NCI-H460 (cell line): ENCODE results near the gene FBXW2. TPM values are rescaled to one million over a fixed set of nuclear protein-coding genes. Genes with fewer than 3 reads are reported as not detected.
A peak's percentile ranks its signal among the peaks of the same experiment; 100 is the strongest.
"Not testable (repeated sequence)": the region's sequence is repeated elsewhere in the genome, so short reads cannot be mapped to it uniquely, and the experiment has no call there.

Experiments used
- DNase-seq: peaks from one replicate; pipeline ENCODE4 v3.0.0-alpha.2; 2016; ENCODE audit warnings: low read depth; ENCODE audit errors: extremely low read depth
- polyA plus RNA-seq: library from polyadenylated mRNA; depleted of rRNA; stranded (reverse); fragments of >200 nt; gene quantifications from 2 replicates; pipeline ENCODE4 v1.2.3, GENCODE V29; 2014; cell fraction: nucleus; rRNA removed
- total RNA-seq: library from RNA; depleted of rRNA; stranded (reverse); fragments of >200 nt; shearing (Covaris generic); gene quantifications from 2 replicates; pipeline ENCODE4 v1.2.3, GENCODE V29; 2014; rRNA removed

Gene FBXW2
- 34.4 and 40.2 TPM in 2 replicates for total RNA-seq
- polyA plus RNA-seq: 25.9 and 34.0 TPM in 2 replicates

GRCh38 chr9:120792898-120793765 is at the start of gene FBXW2:
FBXW2 (minus strand) TSS chr9:120793416; CDS start chr9:120788258, 5,158 bp downstream.
- DNase-seq: peak; percentile 87

GRCh38 chr9:120841930-120842684 is 48.9 kb upstream of the FBXW2 start:
- DNase-seq: no peak

- no peak for DNase-seq
Observed at GRCh38 chr9:120839146-120839545, 45.9 kb upstream of the FBXW2 start.

- no peak for DNase-seq
Observed at GRCh38 chr9:120837921-120838320, 44.7 kb upstream of the FBXW2 start.

- DNase-seq: no peak
Observed at GRCh38 chr9:120833325-120833724, 40.1 kb upstream of the FBXW2 start.

- DNase-seq: no peak
Observed at GRCh38 chr9:120832807-120833206, 39.6 kb upstream of the FBXW2 start.

GRCh38 chr9:120830865-120831264 is 37.6 kb upstream of the FBXW2 start:
- no peak for DNase-seq

GRCh38 chr9:120830151-120830550 is 36.9 kb upstream of the FBXW2 start:
- DNase-seq: no peak

- no peak for DNase-seq
Observed at GRCh38 chr9:120829650-120830049, 36.4 kb upstream of the FBXW2 start.

- DNase-seq: no peak
Observed at GRCh38 chr9:120820095-120820494, 26.9 kb upstream of the FBXW2 start.

- DNase-seq: no peak
Observed at GRCh38 chr9:120818595-120818994, 25.4 kb upstream of the FBXW2 start.

- no peak for DNase-seq
Observed at GRCh38 chr9:120815075-120815474, 21.9 kb upstream of the FBXW2 start.

GRCh38 chr9:120808931-120809330 is 15.7 kb upstream of the FBXW2 start:
- DNase-seq: no peak

GRCh38 chr9:120807607-120808379 is 14.6 kb upstream of the FBXW2 start:
- no peak for DNase-seq

- not testable (repeated sequence) for DNase-seq
Observed at GRCh38 chr9:120804784-120805363, 11.7 kb upstream of the FBXW2 start.

GRCh38 chr9:120801441-120801840 is 8.2 kb upstream of the FBXW2 start:
- DNase-seq: no peak

- no peak for DNase-seq
Observed at GRCh38 chr9:120791161-120791560, 2.1 kb downstream of the FBXW2 start.

- DNase-seq: no peak
Observed at GRCh38 chr9:120787933-120788332, 5.3 kb downstream of the FBXW2 start.

GRCh38 chr9:120783602-120784047 is 9.6 kb downstream of the FBXW2 start:
- DNase-seq: no peak

- DNase-seq: no peak
Observed at GRCh38 chr9:120781236-120781635, 12.0 kb downstream of the FBXW2 start.
